HEK293 (cell line): ENCODE data around the gene ZBTB17.
A peak's percentile ranks its signal among the peaks of the same experiment; 100 is the strongest.

Experiments
- CTCF ChIP-seq: fragments of 450-650 bp; formaldehyde crosslinking; IDR thresholded peaks from 2 replicates; pipeline ENCODE4 v1.5.1; 2016; ENCODE audit warnings: missing biosample characterization, missing genetic modification characterization
- FEZF1 ChIP-seq: fragments of 450-650 bp; formaldehyde crosslinking; IDR thresholded peaks from 2 replicates; pipeline ENCODE4 v1.5.1; 2016; ENCODE audit warnings: missing biosample characterization, missing genetic modification characterization
- KLF1 ChIP-seq: fragments of 450-650 bp; formaldehyde crosslinking; IDR thresholded peaks from 2 replicates; pipeline ENCODE4 v1.5.1; 2016; ENCODE audit warnings: missing biosample characterization, missing genetic modification characterization
- KLF7 ChIP-seq: fragments of 450-650 bp; formaldehyde crosslinking; IDR thresholded peaks from 2 replicates; pipeline ENCODE4 v1.5.1; 2016; ENCODE audit warnings: missing biosample characterization, missing genetic modification characterization, borderline replicate concordance
- PATZ1 ChIP-seq: fragments of 450-650 bp; formaldehyde crosslinking; IDR thresholded peaks from 2 replicates; pipeline ENCODE4 v1.5.1; 2016; ENCODE audit warnings: missing biosample characterization, missing genetic modification characterization
- SP2 ChIP-seq: fragments of 450-650 bp; formaldehyde crosslinking; IDR thresholded peaks from 2 replicates; pipeline ENCODE4 v1.5.1; 2016; ENCODE audit warnings: missing biosample characterization, missing genetic modification characterization
- SP3 ChIP-seq: fragments of 450-650 bp; formaldehyde crosslinking; IDR thresholded peaks from 2 replicates; pipeline ENCODE4 v1.5.1; 2016; ENCODE audit warnings: missing biosample characterization, missing genetic modification characterization
- SP7 ChIP-seq: fragments of 450-650 bp; formaldehyde crosslinking; IDR thresholded peaks from 2 replicates; pipeline ENCODE4 v1.5.1; 2016; ENCODE audit warnings: missing biosample characterization, missing genetic modification characterization
- ZBTB10 ChIP-seq: fragments of 450-650 bp; formaldehyde crosslinking; IDR thresholded peaks from 2 replicates; pipeline ENCODE4 v1.5.1; 2016; ENCODE audit warnings: missing biosample characterization, missing genetic modification characterization
- ZBTB17 ChIP-seq: fragments of 450-650 bp; formaldehyde crosslinking; IDR thresholded peaks from 2 replicates; pipeline ENCODE4 v1.5.1; 2016; ENCODE audit warnings: missing biosample characterization, missing genetic modification characterization
- ZBTB8A ChIP-seq: fragments of 450-650 bp; formaldehyde crosslinking; IDR thresholded peaks from 2 replicates; pipeline ENCODE4 v1.5.1; 2016; ENCODE audit warnings: missing biosample characterization, missing genetic modification characterization
- ZFHX2 ChIP-seq: fragments of 450-650 bp; formaldehyde crosslinking; conservative IDR thresholded peaks from 2 replicates; pipeline ENCODE4 v1.5.1; 2016; ENCODE audit warnings: missing biosample characterization, missing genetic modification characterization
- ZFP37 ChIP-seq: fragments of 450-650 bp; formaldehyde crosslinking; IDR thresholded peaks from 2 replicates; pipeline ENCODE4 v1.5.1; 2016; ENCODE audit warnings: missing biosample characterization, missing genetic modification characterization
- ZNF184 ChIP-seq: fragments of 450-650 bp; IDR thresholded peaks from 2 replicates; pipeline ENCODE4 v1.5.1; 2018; ENCODE audit warnings: missing biosample characterization, mild to moderate bottlenecking, missing genetic modification characterization
- ZNF202 ChIP-seq: fragments of 450-650 bp; formaldehyde crosslinking; IDR thresholded peaks from 2 replicates; pipeline ENCODE4 v1.5.1; 2016; ENCODE audit warnings: missing biosample characterization, missing genetic modification characterization, borderline replicate concordance
- ZNF239 ChIP-seq: fragments of 450-650 bp; formaldehyde crosslinking; IDR thresholded peaks from 2 replicates; pipeline ENCODE4 v1.5.1; 2016; ENCODE audit warnings: missing biosample characterization, missing genetic modification characterization
- ZNF302 ChIP-seq: fragments of 450-650 bp; formaldehyde crosslinking; IDR thresholded peaks from 2 replicates; pipeline ENCODE4 v1.5.1; 2016; ENCODE audit warnings: missing biosample characterization, missing genetic modification characterization, low read depth
- ZNF335 ChIP-seq: fragments of 450-650 bp; formaldehyde crosslinking; conservative IDR thresholded peaks from 2 replicates; pipeline ENCODE4 v1.5.1; 2016; ENCODE audit warnings: missing biosample characterization, missing genetic modification characterization
- ZNF341 ChIP-seq: fragments of 450-650 bp; formaldehyde crosslinking; IDR thresholded peaks from 2 replicates; pipeline ENCODE4; 2016; ENCODE audit warnings: low read depth, missing biosample characterization, missing genetic modification characterization
- ZNF48 ChIP-seq: fragments of 450-650 bp; formaldehyde crosslinking; IDR thresholded peaks from 2 replicates; pipeline ENCODE4 v1.5.1; 2016; ENCODE audit warnings: missing biosample characterization, missing genetic modification characterization
- ZNF501 ChIP-seq: fragments of 450-650 bp; formaldehyde crosslinking; IDR thresholded peaks from 2 replicates; pipeline ENCODE4 v1.5.1; 2016; ENCODE audit warnings: missing biosample characterization, missing genetic modification characterization
- ZNF514 ChIP-seq: fragments of 450-650 bp; formaldehyde crosslinking; IDR thresholded peaks from 2 replicates; pipeline ENCODE4 v1.5.1; 2016; ENCODE audit warnings: missing biosample characterization, missing genetic modification characterization
- ZNF561 ChIP-seq: fragments of 450-650 bp; IDR thresholded peaks from 2 replicates; pipeline ENCODE4 v1.5.1; 2018; ENCODE audit warnings: missing biosample characterization, missing genetic modification characterization, borderline replicate concordance
- ZNF596 ChIP-seq: fragments of 450-650 bp; IDR thresholded peaks from 2 replicates; pipeline ENCODE4 v1.5.0; 2018; ENCODE audit warnings: missing biosample characterization, mild to moderate bottlenecking, missing genetic modification characterization, moderate library complexity
- ZNF621 ChIP-seq: fragments of 450-650 bp; formaldehyde crosslinking; IDR thresholded peaks from 2 replicates; pipeline ENCODE4 v1.5.1; 2017; ENCODE audit warnings: missing biosample characterization, missing genetic modification characterization
- ZNF623 ChIP-seq: fragments of 450-650 bp; formaldehyde crosslinking; IDR thresholded peaks from 2 replicates; pipeline ENCODE4 v1.5.1; 2016; ENCODE audit warnings: missing biosample characterization, missing genetic modification characterization
- ZNF626 ChIP-seq: fragments of 450-650 bp; sonication (Bioruptor Pico); formaldehyde crosslinking; IDR thresholded peaks from 2 replicates; pipeline ENCODE4 v1.5.1; 2018; ENCODE audit warnings: missing biosample characterization, missing genetic modification characterization, inconsistent platforms
- ZNF704 ChIP-seq: fragments of 450-650 bp; formaldehyde crosslinking; IDR thresholded peaks from 2 replicates; pipeline ENCODE4 v1.5.1; 2016; ENCODE audit warnings: missing biosample characterization, missing genetic modification characterization
- ZNF707 ChIP-seq: fragments of 450-650 bp; formaldehyde crosslinking; IDR thresholded peaks from 2 replicates; pipeline ENCODE4 v1.5.1; 2016; ENCODE audit warnings: missing biosample characterization, missing genetic modification characterization
- ZNF785 ChIP-seq: fragments of 450-650 bp; formaldehyde crosslinking; IDR thresholded peaks from 2 replicates; pipeline ENCODE4 v1.5.1; 2016; ENCODE audit warnings: missing biosample characterization, missing genetic modification characterization
- ZSCAN30 ChIP-seq: fragments of 450-650 bp; IDR thresholded peaks from 2 replicates; pipeline ENCODE4 v1.5.1; 2018; ENCODE audit warnings: missing biosample characterization, mild to moderate bottlenecking, missing genetic modification characterization, moderate library complexity
- ZSCAN4 ChIP-seq: fragments of 450-650 bp; formaldehyde crosslinking; IDR thresholded peaks from 2 replicates; pipeline ENCODE4 v1.5.1; 2017; ENCODE audit warnings: missing biosample characterization, missing genetic modification characterization

ZBTB17 gene

GRCh38 chr1:15975805-15976680 lies at the start of gene ZBTB17 (continued):
- TF ChIP-seq ZNF626 (tag by site-specific recombination) (no peak), ZSCAN30 (0 out of 2 replicates have a peak, but pooled peaks have one; percentile 16), PATZ1 (tag by site-specific recombination) (peak; percentile 83), SP2 (tag by site-specific recombination) (peak; percentile 78), ZSCAN4 (tag by site-specific recombination) (no peak), ZNF561 (tag by site-specific recombination) (peak; percentile 82; the same call in 1 of the 2 replicates), ZBTB17 (peak; percentile 76), ZFP37 (no peak), ZNF184 (tag by site-specific recombination) (no peak), ZNF202 (no peak), ZNF514 (tag by site-specific recombination) (no peak), ZNF341 (tag by site-specific recombination) (peak; percentile 97), ZNF48 (tag by site-specific recombination) (no peak), ZNF596 (tag by site-specific recombination) (no peak), ZNF707 (no peak), KLF1 (tag by site-specific recombination) (0 out of 2 replicates have a peak, but pooled peaks have one; percentile 56), ZNF623 (tag by site-specific recombination) (0 out of 2 replicates have a peak, but pooled peaks have one; percentile 8), ZFHX2 (tag by site-specific recombination) (peak; percentile 87), SP3 (tag by site-specific recombination) (peak; percentile 92), ZNF621 (tag by site-specific recombination) (no peak), ZBTB8A (tag by site-specific recombination) (peak; percentile 90), FEZF1 (tag by site-specific recombination) (no peak), CTCF (no peak; the same call in 1 of the 2 replicates), ZBTB10 (peak; percentile 87; the same call in 1 of the 2 replicates), ZNF704 (tag by site-specific recombination) (peak; percentile 93), ZNF239 (tag by site-specific recombination) (no peak), ZNF785 (no peak), ZNF501 (0 out of 2 replicates have a peak, but pooled peaks have one; percentile 41), ZNF335 (tag by site-specific recombination) (peak; percentile 88), ZNF302 (no peak), SP7 (tag by site-specific recombination) (peak; percentile 75), KLF7 (peak; percentile 72; the same call in 1 of the 2 replicates)
